Measurements from ENCODE around the gene CAPG.

Gene CAPG

GRCh38 chr2:85354286-85355072, 55.7 kb downstream of the CAPG start, which contains the start of the genes ELMOD3 and RETSAT:
TSS of gene ELMOD3 (plus strand) at chr2:85354769. CDS start at chr2:85357199, 2,430 bp downstream.
TSS of gene RETSAT (minus strand) at chr2:85354528. CDS start at chr2:85354507, 21 bp downstream.
- DNase-seq = peak; percentile 99 to 100

GRCh38 chr2:85353876-85354285, 56.3 kb downstream of the CAPG start:
- peak in 1 of 2 experiments; percentile 22 for DNase-seq

GRCh38 chr2:85347599-85347998, 62.6 kb downstream of the CAPG start:
- DNase-seq = no peak
